ENCODE measurements around the gene SNUPN. TPM values are rescaled to one million over a fixed set of nuclear protein-coding genes. Genes with fewer than 3 reads are reported as not detected.
A peak's percentile ranks its signal among the peaks of the same experiment; 100 is the strongest.

The SNUPN gene
- total and polyA plus RNA-seq, 2 donors (not counting 1 experiment from before 2014, with no cell fraction given): 10.5 to 23.5 TPM

DNA sequence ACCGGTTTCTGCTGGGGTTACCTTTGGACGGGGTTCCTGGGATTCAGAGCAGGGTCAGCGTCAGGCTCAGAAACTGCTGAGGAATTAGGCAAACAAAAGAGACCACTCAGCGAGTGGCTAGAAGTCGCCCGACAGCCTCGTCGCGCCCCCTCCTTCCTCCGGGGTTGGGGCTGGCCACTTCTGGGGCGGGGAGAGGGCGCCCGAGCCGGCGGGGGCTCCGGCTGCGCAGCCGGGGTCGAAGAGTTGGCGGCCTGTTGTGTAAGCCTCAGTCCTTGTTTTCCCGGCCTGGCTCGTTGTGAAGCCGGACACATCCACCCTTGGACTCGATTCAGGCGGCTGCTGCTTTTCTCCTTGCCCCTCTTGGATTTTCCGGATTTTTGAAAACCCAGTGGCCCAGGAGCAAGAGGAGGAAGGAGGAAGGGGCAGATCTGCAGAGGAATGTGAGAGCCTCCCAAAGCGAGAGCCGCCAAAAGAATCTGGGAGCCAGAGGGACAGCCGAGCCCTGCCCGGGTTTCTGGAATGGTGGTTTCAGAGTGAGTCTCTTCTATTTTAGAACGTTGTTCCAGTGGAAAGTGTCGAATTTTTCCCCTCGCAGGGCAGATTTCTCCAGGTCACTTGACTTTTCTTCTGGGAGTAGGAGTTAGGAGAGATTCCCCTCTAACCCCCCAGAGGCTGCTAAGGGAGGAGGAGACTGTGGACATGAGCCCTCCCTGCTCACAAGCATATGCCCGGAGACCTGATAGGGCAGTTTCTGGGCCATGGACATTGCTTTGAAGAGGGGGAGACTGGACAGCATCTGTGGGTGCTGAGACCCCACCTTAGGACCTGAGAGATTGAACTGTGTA, 22.9 kb upstream of the SNUPN start:
- TF ChIP-seq EZH2 (IDR thresholded peaks at IDR 0.05; ENCODE audit: borderline replicate concordance, insufficient read depth, low read depth, low read length, poor library complexity, severe bottlenecking) (no peak), CTCF (IDR thresholded peaks at IDR 0.05) (no peak)

More for the DNA sequence above, 22.9 kb upstream of the SNUPN start:
- ATAC-seq (ENCODE audit: low read depth) (no peak), DNase-seq (no peak)
- H3K79me2 ChIP-seq (ENCODE audit: control insufficient read depth, insufficient read depth, low read length): no peaks in the 10 kb centered on the region
- H3K4me2 ChIP-seq (replicated peaks; ENCODE audit: low read depth, low read length, poor library complexity, severe bottlenecking): peak overlapping the region; percentile 100
- peaks cover 14% of the 10 kb centered on the region for H3K27me3 Mint-ChIP-seq
- WGBS (ENCODE audit: insufficient coverage): 22% methylated on average over 32 of the region's 34 CpGs
- H3K27ac Mint-ChIP-seq: no peak overlapping the region
- H3K9me3 ChIP-seq (ENCODE audit: control extremely low read depth in 1 of 3, control insufficient read depth in 2 of 3, insufficient read depth in 1 of 3, low read length in 2 of 3): peaks cover 0 to 4% (median 0%) of the 10 kb centered on the region in 3 donors
- H3K27ac ChIP-seq (ENCODE audit: low read length in 2 of 2): no peak overlapping the region
- peaks cover 15 to 17% of the 10 kb centered on the region in 2 donors for H3K4me1 ChIP-seq (ENCODE audit: control insufficient read depth in 2 of 2, insufficient read depth in 2 of 2, low read length in 2 of 2)
- no peaks in the 10 kb centered on the region for H3K9me3 Mint-ChIP-seq (ENCODE audit: insufficient read depth)
- intact Hi-C loops (cut with micrococcal nuclease): loop anchor here (10.0 kb wide), 1 partner anchor 624 kb away; the partner anchor contains the start of gene PPCDC
- no peaks in the 10 kb centered on the region for H3K36me3 ChIP-seq (replicated peaks in 1 of 2; ENCODE audit: control extremely low read depth in 1 of 2, control insufficient read depth in 1 of 2, extremely low read depth in 1 of 2, insufficient read depth in 2 of 2, low read length in 1 of 2)
- H3K9ac ChIP-seq (ENCODE audit: low read length): peak overlapping the region; percentile 77
- no peaks in the 10 kb centered on the region for H4K20me1 ChIP-seq (ENCODE audit: control insufficient read depth, insufficient read depth, low read length, poor library complexity, severe bottlenecking)
- peaks cover 0 to 28% (median 13%) of the 10 kb centered on the region in 4 experiments for H3K27me3 ChIP-seq (replicated peaks in 1 of 4; ENCODE audit: control extremely low read depth in 1 of 4, control insufficient read depth in 3 of 4, insufficient read depth in 4 of 4, low read length in 3 of 4)
- ChIA-PET POLR2A (interaction anchor here (0.9 to 1.3 kb wide), 2 partner anchors 23 to 280 kb away, joined by 4 read pairs; partner anchors contain the start of genes MAN2C1 and SNUPN), CTCF (interaction anchor here (1.0 to 1.6 kb wide), 3 partner anchors 50 to 281 kb away, joined by 3 to 8 read pairs (median 4); partner anchors contain the start of gene MAN2C1)
- peak overlapping the region; percentile 89 for H3K4me3 Mint-ChIP-seq
- peak overlapping the region; percentile 40 to 76 (median 65) for H3K4me3 ChIP-seq (ENCODE audit: control extremely low read depth in 1 of 5, extremely low read depth in 1 of 5, insufficient read depth in 1 of 5, low read depth in 2 of 5, low read length in 4 of 5)
- peaks cover 13% of the 10 kb centered on the region for H3K4me1 Mint-ChIP-seq
- peak overlapping the region; percentile 87 for H2AFZ ChIP-seq (ENCODE audit: insufficient read depth, low read depth, low read length, poor library complexity, severe bottlenecking)
